Measurements from ENCODE around the gene QKI. TPM values are rescaled to one million over a fixed set of nuclear protein-coding genes. Genes with fewer than 3 reads are reported as not detected.
"Not testable (repeated sequence)": the region's sequence is repeated elsewhere in the genome, so short reads cannot be mapped to it uniquely, and the experiment has no call there.

Gene QKI
- total and polyA plus RNA-seq, 2 experiments from 2014 or later = 148 to 503 TPM

GRCh38 chr6:163377561-163377960 lies 37.0 kb upstream of the QKI start:
- Histone ChIP-seq H3K9me3 (ENCODE audit: low read depth) (no peaks in the 10 kb centered on the region), H3K36me3 (no peaks in the 10 kb centered on the region), H3K4me3 (no peak overlapping the region), H3K27me3 (no peaks in the 10 kb centered on the region), H3K4me1 (ENCODE audit: low read depth) (no peaks in the 10 kb centered on the region), H3K27ac (no peak overlapping the region)
- TF ChIP-seq CTCF (IDR thresholded peaks at IDR 0.05; ENCODE audit: low read depth, low read length) = no peak
- DNase-seq (ENCODE audit: low read depth in 1 of 2, low spot score in 1 of 2) = no peak

GRCh38 chr6:163380216-163380615 lies 34.3 kb upstream of the QKI start:
- H3K36me3 ChIP-seq = no peaks in the 10 kb centered on the region
- TF ChIP-seq CTCF (IDR thresholded peaks at IDR 0.05; ENCODE audit: low read depth, low read length) = no peak
- DNase-seq (ENCODE audit: low read depth in 1 of 2, low spot score in 1 of 2) = no peak

GRCh38 chr6:163381118-163381756 lies 33.3 kb upstream of the QKI start:
- no peak overlapping the region for H3K4me3 ChIP-seq
- no peak for DNase-seq (ENCODE audit: low read depth in 1 of 2, low spot score in 1 of 2)
- H3K27ac ChIP-seq = no peak overlapping the region
- no peaks in the 10 kb centered on the region for H3K4me1 ChIP-seq (ENCODE audit: low read depth)
- H3K9me3 ChIP-seq (ENCODE audit: low read depth) = no peaks in the 10 kb centered on the region
- H3K36me3 ChIP-seq = no peaks in the 10 kb centered on the region
- TF ChIP-seq CTCF (IDR thresholded peaks at IDR 0.05; ENCODE audit: low read depth, low read length) = no peak
- no peaks in the 10 kb centered on the region for H3K27me3 ChIP-seq

More at GRCh38 chr6:163380216-163380615, 34.3 kb upstream of the QKI start:
- Histone ChIP-seq H3K4me3 (no peak overlapping the region), H3K4me1 (ENCODE audit: low read depth) (no peaks in the 10 kb centered on the region), H3K27me3 (no peaks in the 10 kb centered on the region), H3K27ac (no peak overlapping the region), H3K9me3 (ENCODE audit: low read depth) (no peaks in the 10 kb centered on the region)

- H3K27ac ChIP-seq; H3K36me3 ChIP-seq; H3K4me1 ChIP-seq (ENCODE audit: low read depth); DNase-seq (ENCODE audit: low read depth in 1 of 2, low spot score in 1 of 2); H3K4me3 ChIP-seq; H3K27me3 ChIP-seq; H3K9me3 ChIP-seq (ENCODE audit: low read depth): not testable (repeated sequence)
These were observed 31.1 kb upstream of the QKI start for GRCh38 chr6:163383396-163383795.

- no peak overlapping the region for H3K27ac ChIP-seq
- H3K27me3 ChIP-seq = no peaks in the 10 kb centered on the region
- H3K4me3 ChIP-seq = no peak overlapping the region
- H3K4me1 ChIP-seq (ENCODE audit: low read depth) = peaks cover 3% of the 10 kb centered on the region
- TF ChIP-seq CTCF (IDR thresholded peaks at IDR 0.05; ENCODE audit: low read depth, low read length) = no peak
- H3K36me3 ChIP-seq = no peaks in the 10 kb centered on the region
- no peaks in the 10 kb centered on the region for H3K9me3 ChIP-seq (ENCODE audit: low read depth)
- DNase-seq (ENCODE audit: low read depth in 1 of 2, low spot score in 1 of 2) = no peak
These were observed 30.6 kb upstream of the QKI start for GRCh38 chr6:163383912-163384311.

- no peaks in the 10 kb centered on the region for H3K9me3 ChIP-seq (ENCODE audit: low read depth)
- no peak overlapping the region for H3K27ac ChIP-seq
- no peak overlapping the region for H3K4me3 ChIP-seq
- TF ChIP-seq CTCF (IDR thresholded peaks at IDR 0.05; ENCODE audit: low read depth, low read length) = no peak
- H3K4me1 ChIP-seq (ENCODE audit: low read depth) = peaks cover 7% of the 10 kb centered on the region
- DNase-seq (ENCODE audit: low read depth in 1 of 2, low spot score in 1 of 2) = no peak
- no peaks in the 10 kb centered on the region for H3K27me3 ChIP-seq
- no peaks in the 10 kb centered on the region for H3K36me3 ChIP-seq
These were observed 30.0 kb upstream of the QKI start for GRCh38 chr6:163384510-163384909.

- H3K36me3 ChIP-seq; DNase-seq (ENCODE audit: low read depth in 1 of 2, low spot score in 1 of 2); H3K4me1 ChIP-seq (ENCODE audit: low read depth); H3K4me3 ChIP-seq; H3K27me3 ChIP-seq; H3K9me3 ChIP-seq (ENCODE audit: low read depth); H3K27ac ChIP-seq: not testable (repeated sequence)
These were observed 29.0 kb upstream of the QKI start for GRCh38 chr6:163385503-163385902.

All from cardiac muscle cell (in vitro differentiated cells and primary cell).